Coronary artery (tissue), 2 donors: ENCODE data around the gene BAZ1B.
"Not testable (repeated sequence)": the region's sequence is repeated elsewhere in the genome, so short reads cannot be mapped to it uniquely, and the experiment has no call there.

Source experiments
- DNase-seq: peaks from one replicate; pipeline ENCODE4 v3.0.0-alpha.2; 2017; ENCODE audit warnings: low spot score
- H3K27ac ChIP-seq, 2 donors: fragments of 200-600 bp; sonication (generic); one replicate each; pipeline ENCODE4 v1.5.1; 2016 to 2019
- H3K4me3 ChIP-seq: fragments of 200-600 bp; sonication (generic); 2 replicates; pipeline ENCODE4 v1.5.1; 2016; ENCODE audit warnings: mild to moderate bottlenecking, moderate library complexity
- CTCF ChIP-seq: fragments of 200-600 bp; sonication (generic); IDR thresholded peaks from one replicate; pipeline ENCODE4 v1.5.1; 2019; ENCODE audit warnings: antibody characterized with exemption

BAZ1B gene

GRCh38 chr7:73539709-73540108 lies 17.6 kb upstream of the BAZ1B start:
- no peak for DNase-seq
- no peak for TF ChIP-seq CTCF
- Histone ChIP-seq H3K27ac (no peak overlapping the region), H3K4me3 (no peak overlapping the region)

GRCh38 chr7:73538510-73538909 lies 16.4 kb upstream of the BAZ1B start:
- not testable (repeated sequence) for H3K4me3 ChIP-seq, DNase-seq

GRCh38 chr7:73537051-73537450 lies 15.0 kb upstream of the BAZ1B start:
- no peak for TF ChIP-seq CTCF

More at GRCh38 chr7:73538510-73538909, 16.4 kb upstream of the BAZ1B start:
- H3K27ac ChIP-seq = not testable (repeated sequence)

GRCh38 chr7:73536479-73536878 lies 14.4 kb upstream of the BAZ1B start:
- TF ChIP-seq CTCF = no peak
- no peak for DNase-seq
- Histone ChIP-seq H3K27ac (no peak overlapping the region), H3K4me3 (no peak overlapping the region)

More at GRCh38 chr7:73537051-73537450, 15.0 kb upstream of the BAZ1B start:
- H3K4me3 ChIP-seq = no peak overlapping the region
- no peak for DNase-seq
- H3K27ac ChIP-seq = no peak overlapping the region

- not testable (repeated sequence) for DNase-seq, H3K27ac ChIP-seq, H3K4me3 ChIP-seq
Measured at GRCh38 chr7:73535918-73536317, 13.8 kb upstream of the BAZ1B start.

GRCh38 chr7:73533742-73534141 lies 11.6 kb upstream of the BAZ1B start:
- no peak for TF ChIP-seq CTCF
- H3K27ac ChIP-seq = no peak overlapping the region
- DNase-seq = no peak
- no peak overlapping the region for H3K4me3 ChIP-seq

- Histone ChIP-seq H3K4me3 (no peak overlapping the region), H3K27ac (no peak overlapping the region)
- no peak for DNase-seq
- no peak for TF ChIP-seq CTCF
Measured at GRCh38 chr7:73532224-73532623, 10.1 kb upstream of the BAZ1B start.

- DNase-seq = no peak
- H3K4me3 ChIP-seq = no peak overlapping the region
- no peak overlapping the region for H3K27ac ChIP-seq
- no peak for TF ChIP-seq CTCF
Measured at GRCh38 chr7:73530800-73531199, 8.7 kb upstream of the BAZ1B start.
